Stimulated activated CD8-positive, alpha-beta memory T cell treated with anti-CD3 and anti-CD28 coated beads, Interleukin-15, amount 100 ng/mL, for 24 hours (primary cell): ENCODE data around the gene PARP11.
"Not testable (repeated sequence)": the region's sequence is repeated elsewhere in the genome, so short reads cannot be mapped to it uniquely, and the experiment has no call there.

Experiments used
- DNase-seq: peaks from one replicate; pipeline ENCODE4 v3.0.0-alpha.2; 2020; ENCODE audit warnings: low read depth

The PARP11 gene

GRCh38 chr12:3882896-3883564 lies 9.8 kb upstream of the PARP11 start:
- no peak for DNase-seq

DNA sequence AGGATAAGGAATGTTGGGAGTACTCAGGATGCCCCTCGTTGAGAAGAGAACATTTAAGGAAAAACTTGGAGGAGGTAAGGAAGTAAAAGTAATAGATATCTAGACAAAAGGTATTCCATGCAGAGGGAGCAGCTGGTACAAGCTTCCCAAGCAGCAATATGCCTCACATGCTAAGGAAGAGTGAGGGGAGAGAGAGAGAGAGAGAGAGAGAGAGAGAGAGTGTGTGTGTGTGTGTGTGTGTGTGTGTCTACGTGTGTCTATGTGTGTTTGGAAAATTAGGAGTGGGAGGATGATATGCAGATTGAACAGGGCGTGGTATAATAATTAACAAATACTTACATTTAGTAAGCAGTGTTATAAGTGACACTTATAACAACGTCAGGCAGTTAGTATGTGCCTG lies 9.2 kb upstream of the PARP11 start:
- no peak for DNase-seq

- DNase-seq: no peak
Measured at GRCh38 chr12:3881281-3881950, 8.2 kb upstream of the PARP11 start.

GRCh38 chr12:3879846-3880245 lies 6.6 kb upstream of the PARP11 start:
- no peak for DNase-seq

GRCh38 chr12:3871356-3871755 lies 1.8 kb downstream of the PARP11 start:
- DNase-seq: no peak

DNA sequence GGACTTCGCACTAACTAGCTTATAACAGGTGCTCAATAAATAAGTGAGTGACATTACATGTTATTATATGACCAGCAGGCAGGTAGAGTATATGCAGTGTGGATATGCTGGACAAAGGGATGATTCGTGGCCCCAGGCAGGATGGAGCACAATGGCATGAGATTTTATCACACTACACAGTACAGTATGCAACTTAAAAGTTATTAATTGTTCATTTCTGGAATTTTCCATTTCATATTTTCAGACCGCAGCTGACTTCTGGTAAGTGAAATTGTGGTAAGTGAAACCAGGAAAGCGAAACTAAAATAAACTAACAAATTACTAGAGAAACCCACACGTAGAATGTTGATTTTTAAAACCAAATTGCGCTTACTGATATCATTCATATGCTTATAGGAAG lies 3.3 kb downstream of the PARP11 start:
- no peak for DNase-seq

DNA sequence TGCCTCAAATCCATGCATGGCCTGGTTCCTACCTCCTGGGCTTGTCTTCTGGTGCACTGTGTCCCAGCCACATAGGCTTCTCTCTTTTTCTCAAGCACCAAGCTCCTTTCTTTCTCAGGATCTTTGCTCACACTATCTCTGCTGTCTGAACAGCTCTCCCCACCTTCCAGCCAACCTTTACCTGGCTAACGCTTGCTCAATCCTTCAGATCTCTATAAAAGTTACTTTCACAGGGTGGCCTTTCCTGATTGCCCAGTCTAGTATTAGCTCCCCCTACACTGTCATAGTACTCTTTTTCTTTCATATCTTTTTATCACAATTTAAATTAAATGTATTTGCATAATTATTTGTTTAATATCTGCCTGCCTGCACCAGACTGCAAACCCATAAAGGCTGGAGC lies 3.8 kb downstream of the PARP11 start:
- DNase-seq: no peak

DNA sequence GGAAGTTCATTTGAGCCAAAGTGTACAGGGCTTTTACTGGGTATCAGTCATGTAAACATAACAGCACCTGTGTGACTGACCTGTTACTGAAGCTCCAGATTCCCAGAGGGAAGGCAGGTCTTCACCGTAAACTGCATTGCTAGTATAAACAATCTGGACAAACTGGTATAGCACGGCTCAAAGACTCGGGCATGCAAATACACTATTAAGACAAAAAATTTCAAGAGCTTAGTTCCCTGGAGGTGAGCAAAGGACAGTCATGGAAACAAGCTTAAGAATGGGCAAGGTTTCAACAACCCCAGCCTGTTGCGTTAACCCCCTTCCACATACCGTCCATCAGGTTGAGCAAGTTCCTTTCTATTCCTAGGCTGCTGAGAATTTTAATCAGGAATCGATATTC lies 9.4 kb downstream of the PARP11 start:
- no peak for DNase-seq

DNA sequence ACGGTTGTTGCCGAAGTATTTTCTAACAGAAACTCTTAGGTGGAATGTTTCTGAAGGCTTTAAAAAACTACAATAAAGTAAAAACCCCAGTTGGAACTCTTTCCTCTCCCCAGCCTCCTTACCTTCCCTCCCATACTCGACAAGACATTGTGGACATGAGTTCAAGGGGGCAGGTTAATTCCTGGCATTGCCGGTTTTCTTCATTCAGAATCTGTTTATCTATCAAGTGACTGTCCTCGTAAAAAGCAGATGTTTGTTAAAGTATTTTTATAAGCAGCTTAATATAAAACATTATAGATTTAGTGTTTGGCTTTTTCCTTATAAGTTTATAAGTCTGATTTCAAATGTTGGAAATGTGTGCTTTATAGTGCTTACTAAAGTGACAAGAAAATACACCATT lies 30.7 kb downstream of the PARP11 start:
- no peak for DNase-seq

DNA sequence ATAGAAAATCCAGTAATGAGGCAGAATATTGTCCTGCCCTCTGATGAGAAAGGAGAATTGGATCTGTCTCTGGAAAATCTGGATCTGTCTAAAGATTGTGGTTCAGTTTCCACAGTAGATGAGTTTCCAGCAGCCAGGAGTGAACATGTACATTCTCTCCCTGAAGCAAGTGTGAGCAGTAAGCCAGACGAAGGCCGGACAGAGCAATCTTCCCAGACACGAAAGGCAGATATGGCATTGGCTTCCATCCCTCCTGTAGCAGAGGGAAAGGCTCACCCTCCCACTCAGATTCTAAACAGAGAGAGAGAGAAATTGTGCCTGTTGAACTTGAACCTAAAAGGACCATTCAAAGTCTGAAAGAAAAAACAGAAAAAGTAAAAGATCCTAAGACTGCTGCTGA lies 31.4 kb downstream of the PARP11 start:
- DNase-seq: no peak

GRCh38 chr12:3840833-3841232 lies 32.4 kb downstream of the PARP11 start:
- not testable (repeated sequence) for DNase-seq

- DNase-seq: not testable (repeated sequence)
Measured at GRCh38 chr12:3839745-3840144, 33.5 kb downstream of the PARP11 start.

GRCh38 chr12:3838701-3839548 lies 34.3 kb downstream of the PARP11 start:
- not testable (repeated sequence) for DNase-seq

GRCh38 chr12:3838076-3838475 lies 35.1 kb downstream of the PARP11 start:
- no peak for DNase-seq

DNA sequence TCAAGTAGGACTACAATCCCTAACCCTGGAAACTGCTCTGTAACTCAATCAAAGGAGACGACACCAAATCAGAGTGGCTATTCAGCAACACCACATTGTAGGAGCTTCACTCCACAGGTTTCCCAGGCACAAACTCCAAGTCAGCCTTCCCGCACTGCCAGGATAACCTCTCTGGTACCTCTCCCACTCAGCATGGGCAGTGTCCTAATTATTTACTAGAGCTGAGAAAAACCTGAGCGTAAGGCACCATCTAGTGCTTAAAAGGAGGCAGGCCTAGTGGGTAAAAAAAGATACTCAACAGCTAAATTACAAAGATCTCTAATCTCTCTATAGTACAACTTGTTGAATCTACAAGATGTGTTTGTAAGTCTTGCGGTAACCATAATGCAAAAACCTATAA lies 36.1 kb downstream of the PARP11 start:
- no peak for DNase-seq

DNA sequence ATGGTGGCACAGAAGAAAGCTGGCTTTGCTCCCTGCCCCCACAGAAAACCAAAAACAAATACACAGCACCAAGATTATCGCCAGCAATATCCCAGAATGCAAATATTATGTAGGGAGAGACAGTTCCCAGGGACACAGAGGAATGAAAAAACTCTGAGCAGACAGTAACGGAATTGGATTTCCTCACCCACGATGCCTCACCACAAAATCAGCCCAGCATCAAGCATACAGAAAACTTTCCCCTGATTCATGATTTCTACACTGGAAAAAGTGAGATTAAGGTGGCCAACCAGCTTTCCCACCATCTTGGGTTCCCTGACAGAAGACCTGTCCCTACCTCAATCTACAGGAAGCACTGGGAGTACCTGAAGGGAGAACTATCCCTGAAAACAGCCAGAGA lies 36.6 kb downstream of the PARP11 start:
- DNase-seq: no peak

DNA sequence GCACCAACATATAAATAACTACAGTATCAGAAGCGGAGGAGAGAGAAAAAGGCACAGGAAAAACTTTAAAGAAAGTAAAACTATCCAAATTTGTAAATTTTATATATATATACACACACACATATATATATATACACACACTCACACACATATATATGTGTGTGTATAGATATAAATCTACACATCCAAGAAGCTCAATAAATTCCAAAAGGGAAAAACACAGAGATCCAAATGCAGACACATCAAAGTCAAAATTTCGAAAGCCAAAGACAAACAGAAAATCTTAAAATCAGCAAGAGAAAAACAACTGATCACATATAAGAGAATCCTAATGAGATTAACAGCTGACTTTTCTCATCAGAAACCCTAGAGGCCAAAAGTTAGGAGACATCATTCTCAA lies 37.3 kb downstream of the PARP11 start:
- DNase-seq: no peak

GRCh38 chr12:3834774-3835173 lies 38.4 kb downstream of the PARP11 start:
- DNase-seq: no peak

DNA sequence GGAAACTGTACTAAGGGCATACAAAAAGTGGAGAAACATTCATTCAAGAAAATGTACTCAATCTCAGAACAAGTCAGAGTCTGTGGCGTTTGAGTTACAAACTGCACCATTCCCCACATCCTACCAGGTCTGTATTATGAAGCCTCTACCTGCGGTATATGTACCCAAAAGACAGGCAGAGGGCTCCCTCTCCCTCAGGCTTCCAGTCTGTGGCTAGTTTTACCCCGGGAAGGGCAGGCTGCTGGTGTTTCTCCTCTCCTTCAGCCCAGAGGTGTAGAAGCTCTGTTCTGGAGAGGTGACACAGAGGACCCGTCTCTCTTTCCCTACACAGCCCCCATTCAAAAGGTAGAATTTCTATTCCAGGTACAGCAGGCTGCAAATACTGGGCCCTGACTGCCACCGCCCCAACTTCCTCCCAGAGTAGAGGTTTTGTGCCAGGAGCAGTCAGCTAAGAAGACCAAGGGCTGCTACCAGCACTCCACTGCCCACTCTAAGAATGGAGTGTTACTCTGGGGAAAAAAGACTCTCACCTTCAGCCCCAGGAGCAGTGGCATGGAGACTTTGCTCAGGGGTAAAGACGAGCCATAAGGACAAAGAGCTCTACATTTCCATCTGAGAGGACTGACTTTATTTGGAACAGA lies 39.4 kb downstream of the PARP11 start:
- DNase-seq: no peak

DNA sequence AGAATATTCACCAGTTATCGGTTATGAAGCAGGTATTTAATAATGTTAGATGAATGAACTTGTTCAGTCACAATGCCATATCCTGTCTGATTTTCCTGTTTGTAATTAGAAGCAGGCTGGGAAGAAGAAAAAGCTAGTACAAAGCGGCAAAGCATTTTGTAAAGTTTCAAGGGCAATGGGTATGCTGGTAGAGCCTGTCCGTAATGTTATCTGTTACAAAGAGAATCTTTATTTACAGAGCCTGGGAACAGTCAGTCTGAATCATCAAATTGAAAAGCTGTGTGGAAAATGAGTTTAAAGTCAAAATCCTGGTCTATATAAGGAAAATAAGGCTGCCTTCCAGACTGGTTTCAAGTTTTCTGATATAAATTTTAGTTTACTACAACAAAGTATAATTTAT lies 40.5 kb downstream of the PARP11 start:
- DNase-seq: no peak

- no peak for DNase-seq
Measured at GRCh38 chr12:3828888-3829287, 44.3 kb downstream of the PARP11 start.

- DNase-seq: no peak
Measured at GRCh38 chr12:3827301-3828000, 45.7 kb downstream of the PARP11 start.
